Hepatic stellate cell (primary cell): ENCODE data around the gene AKAIN1.

Experiments used
- DNase-seq: peaks from one replicate; pipeline ENCODE4 v3.0.0; 2011; ENCODE audit warnings: low spot score

Gene AKAIN1, protein sequence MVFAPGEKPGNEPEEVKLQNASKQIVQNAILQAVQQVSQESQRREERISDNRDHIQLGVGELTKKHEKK

DNA sequence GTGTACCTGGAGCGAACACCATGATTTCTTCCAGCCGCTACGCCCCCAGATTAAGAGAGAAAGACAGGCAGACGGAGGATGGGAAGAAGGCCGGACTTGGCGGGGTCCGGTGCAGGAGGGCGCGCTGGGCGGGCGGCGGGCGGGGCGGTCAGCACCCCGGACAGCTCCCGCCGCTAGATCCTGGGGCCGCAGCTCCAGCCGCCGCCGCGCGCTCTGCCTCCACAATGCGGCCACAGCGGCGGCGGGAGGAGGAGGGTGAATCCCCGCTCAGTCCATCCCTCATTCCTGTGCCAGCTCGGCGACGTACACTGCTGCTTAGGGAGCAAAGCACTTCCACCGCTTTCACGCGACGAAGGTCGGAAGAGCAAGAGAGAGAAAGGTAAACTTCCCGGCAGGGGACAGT, at the start of gene AKAIN1:
AKAIN1 (minus strand) TSS at position 226 of the 403 bp plus-strand sequence; CDS start at position 22, 204 bp downstream.
- DNase-seq, result peak; percentile 8

DNA sequence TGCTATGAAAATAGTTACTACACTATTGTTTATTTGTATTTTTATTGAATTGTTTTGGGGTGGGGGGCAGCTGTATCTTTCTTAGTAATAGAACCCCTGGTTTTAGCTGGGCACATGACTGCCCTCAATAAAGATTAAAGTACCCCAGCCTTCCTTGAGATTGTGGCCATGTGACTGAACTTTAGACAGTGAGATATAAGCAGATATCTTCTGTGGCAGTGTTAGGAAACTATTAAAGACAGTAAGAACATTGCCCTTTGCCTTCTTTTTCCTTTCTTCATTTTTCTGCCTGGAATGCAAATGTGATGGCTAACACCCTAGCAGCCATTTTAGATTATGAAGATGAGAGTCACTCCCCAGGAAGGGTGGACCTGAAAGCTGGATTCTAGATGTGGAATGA, 47.9 kb upstream of the AKAIN1 start:
- DNase-seq, result no peak

DNA sequence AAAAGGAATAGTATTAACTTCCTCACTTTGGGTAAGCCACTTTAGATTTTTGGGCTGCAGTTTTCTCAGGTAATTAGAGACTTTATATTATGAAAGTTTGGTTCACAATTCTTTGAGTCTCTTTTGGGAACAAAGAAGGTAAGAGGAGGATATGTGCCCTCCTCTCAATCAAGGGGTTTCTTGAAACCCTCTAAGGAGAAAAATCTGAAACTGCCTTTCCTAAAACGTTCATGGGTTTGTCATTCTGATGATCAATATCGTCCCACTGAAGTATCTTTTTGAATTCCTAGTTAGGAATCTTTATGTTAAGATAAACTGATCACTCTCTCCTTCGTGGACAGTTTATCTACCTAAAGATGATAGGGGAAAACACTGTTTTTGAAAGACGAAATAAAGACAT, 42.4 kb upstream of the AKAIN1 start:
- DNase-seq, result no peak

DNA sequence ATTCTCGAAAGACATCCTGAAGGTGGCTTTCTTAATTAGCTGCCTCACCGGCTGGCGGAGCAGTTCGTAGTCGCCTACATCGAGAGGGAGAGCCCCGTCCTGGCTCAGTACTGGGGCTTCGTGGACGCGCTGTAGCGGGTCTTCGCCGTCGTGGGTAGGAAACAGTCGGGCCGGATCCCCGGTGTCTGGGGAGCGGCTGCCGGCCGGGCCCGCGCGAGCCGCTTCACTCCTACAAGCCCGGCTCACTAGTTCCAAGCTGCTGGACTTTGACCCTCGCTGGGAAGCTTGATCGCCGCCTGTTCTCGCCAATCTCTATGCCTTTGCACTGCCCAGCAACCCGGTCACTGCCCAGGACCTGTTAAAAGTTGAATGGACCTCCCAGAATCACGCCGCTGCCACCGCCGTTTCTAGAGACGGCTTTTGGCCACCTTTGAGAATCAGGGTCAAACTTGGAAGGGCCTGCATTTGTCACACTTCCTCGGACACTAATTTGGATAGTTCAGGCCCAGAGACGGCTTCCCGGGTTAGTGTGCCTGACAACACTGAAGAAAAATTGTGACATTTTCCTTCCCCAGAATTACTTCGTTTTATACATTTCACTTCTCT, 41.4 kb upstream of the AKAIN1 start:
- DNase-seq, result peak; percentile 27

DNA sequence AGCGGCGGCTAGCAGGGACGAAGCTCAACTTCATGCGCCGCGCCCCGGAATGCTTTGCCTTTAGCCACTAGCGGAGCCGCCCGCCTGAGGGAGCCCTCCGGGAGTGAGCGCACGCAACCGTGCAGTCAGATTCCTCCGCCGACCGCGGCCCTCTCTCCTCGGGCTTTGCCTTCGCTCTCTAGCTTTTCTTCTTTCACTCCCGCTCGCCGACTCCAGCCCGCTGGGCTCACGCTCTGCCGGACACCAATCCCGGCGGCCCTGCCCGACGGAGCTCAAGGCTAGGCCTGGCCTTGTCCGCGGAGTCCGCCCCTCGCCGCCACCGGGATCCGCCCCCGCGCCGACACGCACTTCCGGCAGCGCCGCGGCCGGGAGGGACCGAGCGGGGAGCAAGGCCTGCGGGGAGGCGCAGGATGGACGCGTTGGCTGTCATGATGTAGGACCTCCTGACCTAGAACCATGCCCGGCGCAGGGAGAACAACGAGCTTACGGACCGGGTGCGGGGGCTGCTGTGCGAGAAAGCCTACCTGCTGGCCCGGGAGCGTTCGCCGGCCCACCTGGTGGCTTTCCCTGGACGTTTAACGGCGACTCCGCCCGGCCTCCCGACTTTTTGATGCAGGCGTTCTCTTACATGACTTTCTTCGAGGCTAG, 40.8 kb upstream of the AKAIN1 start:
- DNase-seq, result peak; percentile 70

DNA sequence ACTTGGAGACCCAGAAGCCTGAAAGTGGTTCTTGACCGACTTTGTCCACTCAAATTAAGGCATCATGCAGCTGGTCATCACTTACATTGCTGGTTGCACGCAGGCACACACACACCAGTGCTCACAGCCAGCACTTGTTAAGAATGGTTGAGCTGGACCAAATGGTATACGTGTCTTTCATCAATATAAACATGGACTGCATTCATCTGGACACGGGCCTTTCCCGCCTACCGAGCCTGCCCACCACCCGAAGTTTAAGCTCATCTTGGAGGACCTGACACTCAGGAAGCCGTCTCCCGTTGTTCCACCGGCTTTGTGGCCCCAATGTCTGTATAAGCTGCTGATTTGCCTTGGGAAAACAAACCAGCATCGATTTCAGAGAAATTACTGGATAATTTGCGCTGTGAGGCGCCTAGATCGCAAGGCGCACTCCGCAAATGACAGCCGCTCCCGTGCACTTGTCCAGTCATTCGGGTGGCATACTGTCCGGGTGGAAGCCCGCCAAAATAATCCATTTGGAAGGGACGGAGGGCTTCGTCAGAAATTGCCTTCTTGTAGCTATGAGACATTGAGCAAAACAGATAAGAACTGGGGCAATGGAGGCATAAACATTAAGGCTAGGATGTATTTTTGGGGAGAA, 40.1 kb upstream of the AKAIN1 start:
- peak; percentile 30 for DNase-seq

DNA sequence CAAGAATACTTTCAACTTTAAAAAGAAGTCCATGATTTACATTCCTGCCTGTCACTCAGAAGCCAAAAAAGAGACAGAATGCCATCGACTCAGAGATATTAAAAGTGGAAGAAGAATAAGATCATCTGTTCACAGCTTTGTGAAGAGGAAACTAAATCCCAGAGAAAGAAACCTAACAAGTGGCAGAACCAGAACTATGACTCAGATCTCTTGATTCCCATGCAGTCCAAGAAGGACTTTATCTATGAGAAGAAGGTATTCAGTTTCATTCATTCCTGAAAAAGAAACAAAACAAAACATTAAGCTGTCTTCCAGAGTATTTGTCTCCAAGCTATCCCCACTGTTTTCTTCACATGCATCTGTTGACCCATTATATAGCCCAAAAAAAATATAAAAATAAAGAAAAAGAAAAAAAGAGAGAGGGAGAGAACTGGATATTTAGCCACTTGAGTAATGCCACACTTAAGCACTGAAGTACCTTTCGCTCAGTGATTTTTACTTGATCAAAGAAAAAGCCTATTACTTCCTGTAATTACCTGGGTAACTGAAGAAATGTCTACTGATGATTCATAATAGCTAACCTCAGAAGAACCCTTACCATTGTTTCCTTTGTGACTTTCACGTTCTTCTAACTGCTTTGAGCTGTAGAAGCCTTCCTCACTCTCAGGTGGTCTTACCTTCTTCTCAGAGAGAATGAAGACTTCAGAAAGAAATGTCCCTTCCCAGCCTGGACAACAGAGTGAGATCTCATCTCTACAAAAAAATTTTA, 17.7 kb upstream of the AKAIN1 start:
- DNase-seq, result no peak

DNA sequence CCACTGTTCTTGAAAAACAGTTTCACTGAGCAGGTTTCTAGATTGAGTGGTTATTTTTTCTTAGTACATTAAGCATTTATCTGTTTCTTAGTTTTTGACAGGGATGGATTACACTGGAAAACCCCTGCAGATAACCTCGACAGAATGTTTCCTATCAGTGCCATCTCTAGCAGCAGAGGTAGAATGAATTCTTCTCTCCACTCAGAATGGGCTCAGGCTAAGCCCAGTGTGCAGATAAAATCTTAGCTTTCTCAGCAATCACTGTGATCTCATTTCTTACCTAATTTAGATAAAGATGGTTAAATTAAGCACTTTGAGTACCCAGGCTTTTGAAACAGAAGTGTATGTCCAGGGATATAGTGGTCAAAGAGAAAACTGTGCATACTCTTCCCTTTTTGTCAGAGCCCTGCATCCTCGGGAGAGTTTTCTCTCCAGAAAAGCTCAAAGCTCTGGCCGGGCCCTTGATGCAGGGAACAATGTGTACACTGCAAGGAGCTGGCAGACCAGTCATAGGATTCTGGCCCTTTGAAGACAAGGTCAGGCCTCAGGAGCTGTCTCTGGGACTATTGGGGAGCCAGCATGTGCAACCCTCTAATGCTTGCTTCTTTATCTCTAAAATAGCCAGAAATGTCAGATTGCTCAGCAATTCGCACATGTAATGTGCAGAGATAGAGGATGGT, 10.6 kb upstream of the AKAIN1 start:
- no peak for DNase-seq

DNA sequence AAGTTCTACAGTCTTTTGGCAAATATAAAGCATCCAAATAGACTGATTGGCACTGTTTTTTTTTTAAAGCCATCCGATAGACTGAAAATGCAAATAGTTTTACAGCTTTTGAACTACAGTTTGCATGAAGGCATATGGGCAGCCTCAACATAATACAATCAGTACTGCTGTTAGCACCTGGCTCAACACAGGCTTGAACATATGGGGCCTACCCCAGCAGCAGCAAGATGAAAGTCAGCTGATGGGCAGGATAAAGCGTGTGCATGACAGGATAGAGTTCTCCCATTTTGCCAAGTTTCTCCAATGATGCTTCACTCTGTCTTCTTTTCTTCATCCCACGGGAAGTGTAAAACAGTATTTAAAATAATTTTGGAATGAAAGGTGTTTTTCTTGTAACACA, 1.3 kb upstream of the AKAIN1 start:
- DNase-seq, result no peak

DNA sequence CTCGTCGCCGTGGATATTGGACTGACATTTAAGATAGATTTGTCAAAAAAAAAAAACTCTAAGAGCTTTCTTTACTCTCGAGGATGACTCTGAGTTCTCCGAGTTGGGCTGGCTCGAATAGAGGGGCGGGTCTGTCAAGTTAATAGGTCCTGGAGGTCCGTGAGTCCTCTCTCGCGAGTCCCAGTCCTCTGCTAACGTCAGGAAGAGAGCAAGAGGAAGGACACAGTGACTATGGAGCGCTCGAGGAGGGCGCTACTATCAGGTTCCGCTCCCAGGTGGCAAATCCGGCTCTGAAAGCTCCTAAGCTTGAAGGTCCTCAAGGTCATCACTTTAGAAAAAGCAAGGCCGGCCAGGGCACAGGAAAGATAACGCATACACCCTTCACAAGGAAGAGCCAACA, 404 bp upstream of the AKAIN1 start:
- no peak for DNase-seq

DNA sequence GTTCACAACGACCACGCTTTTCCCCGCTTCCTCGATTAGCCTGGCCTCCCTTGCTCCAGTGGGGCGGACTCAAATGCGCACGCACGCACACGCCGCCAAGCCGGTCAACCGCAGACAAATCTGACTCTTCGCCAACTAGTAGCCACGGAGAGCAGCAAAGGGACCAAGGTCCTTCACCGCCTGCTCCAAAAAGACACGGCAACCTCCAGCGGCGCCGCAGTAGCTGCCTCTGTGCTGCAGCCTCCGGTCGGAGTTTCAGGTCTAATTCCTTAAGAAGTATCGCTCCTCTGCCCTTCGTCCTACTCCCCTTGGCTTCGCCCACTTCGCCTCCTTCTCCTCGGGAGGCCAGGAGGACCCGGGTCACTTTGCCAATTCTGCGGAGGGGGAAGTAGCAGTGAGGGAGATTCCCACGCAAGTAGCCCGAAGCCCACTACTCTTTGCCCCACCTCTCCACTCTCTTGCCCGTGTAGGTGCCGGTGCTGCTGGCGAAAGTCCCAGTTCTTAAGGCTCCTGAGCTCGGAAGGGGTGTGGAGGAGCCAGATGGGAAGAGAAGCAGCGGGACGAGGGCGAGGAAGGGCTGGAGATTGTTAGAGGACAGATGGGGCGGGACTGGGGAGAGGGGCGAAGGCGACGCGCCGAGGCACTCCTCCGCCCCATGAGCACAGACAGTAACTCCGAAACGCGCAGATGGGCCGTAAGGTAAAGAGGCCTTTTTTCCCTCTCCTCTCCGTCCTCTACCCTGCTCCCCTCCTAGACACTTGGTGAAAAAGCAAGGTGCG, 615 bp downstream of the AKAIN1 start:
- DNase-seq, result no peak

DNA sequence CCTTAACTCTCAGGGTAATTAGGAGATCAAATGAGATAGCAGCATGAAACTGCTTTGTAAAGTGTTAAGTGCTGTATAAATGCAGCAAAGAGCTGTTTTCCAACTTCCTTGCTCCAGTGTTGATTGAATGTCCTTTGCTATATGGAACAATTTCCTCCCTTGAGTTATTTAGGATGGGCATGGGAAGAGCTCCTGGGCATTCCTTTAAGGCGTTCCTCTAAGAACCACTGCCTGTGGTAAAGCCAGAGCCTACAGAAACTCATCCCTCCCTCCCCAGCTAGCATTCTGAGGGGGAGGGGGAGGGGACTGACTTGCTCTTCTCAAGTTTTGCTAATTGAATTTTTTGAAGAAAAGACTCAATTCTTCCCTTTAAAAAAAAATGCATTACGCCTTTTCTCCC, 1.4 kb downstream of the AKAIN1 start:
- DNase-seq, result no peak

DNA sequence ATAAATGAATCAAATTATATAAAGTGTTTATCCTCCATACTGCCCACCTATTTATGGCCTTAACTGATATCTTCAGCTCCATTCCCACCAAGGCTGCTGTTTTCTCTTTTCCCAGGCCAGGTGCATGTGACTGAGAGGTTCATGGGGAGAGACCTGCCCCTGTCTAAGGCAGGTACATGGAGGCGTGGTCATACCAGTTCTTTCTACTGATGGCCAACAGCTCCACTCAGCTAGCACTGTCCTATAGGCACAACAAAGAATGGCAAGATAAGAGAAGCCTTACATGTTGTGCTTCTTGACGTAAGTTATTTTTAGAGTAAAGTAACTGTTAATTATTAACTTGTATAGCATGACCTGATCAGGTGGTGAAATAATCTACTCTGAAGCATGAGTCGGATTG, 16.8 kb downstream of the AKAIN1 start:
- DNase-seq, result no peak

DNA sequence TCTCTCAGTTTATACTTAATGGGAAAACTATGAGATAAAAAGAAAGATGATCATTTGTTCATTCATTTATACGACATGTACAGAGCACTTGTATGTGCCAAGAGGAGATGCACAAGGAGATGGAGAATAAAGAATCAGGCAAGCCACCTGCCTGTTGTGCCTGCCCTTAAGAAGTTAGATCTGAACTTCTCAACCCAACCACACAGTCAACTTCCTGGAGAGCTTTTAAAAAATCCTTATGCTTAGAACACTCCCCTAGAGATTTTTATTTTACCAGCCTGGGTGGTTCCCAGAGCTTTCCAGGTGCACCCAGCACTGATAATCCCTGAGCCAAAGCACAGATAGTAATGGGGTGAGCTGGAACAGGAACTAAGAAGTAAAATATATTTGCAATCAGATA, 18.5 kb downstream of the AKAIN1 start:
- no peak for DNase-seq

DNA sequence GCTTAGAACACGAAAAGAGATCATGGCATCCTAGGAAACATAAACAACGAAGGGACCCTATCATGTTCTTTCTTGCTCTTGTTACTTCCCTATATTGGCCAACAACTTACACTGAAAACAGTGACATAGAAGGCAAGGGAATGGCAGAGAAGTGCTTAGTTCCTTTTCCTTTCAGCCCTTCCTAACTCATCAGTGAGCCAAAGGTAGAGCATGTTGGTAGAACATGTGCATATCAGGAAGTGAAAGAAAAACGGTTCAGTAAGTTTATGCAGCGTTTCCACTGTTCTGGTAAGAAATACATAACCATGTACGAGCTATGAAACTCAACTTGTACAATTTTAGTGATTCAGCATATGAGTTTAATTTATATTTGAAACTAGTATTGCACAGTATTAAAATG, 21.7 kb downstream of the AKAIN1 start:
- no peak for DNase-seq

DNA sequence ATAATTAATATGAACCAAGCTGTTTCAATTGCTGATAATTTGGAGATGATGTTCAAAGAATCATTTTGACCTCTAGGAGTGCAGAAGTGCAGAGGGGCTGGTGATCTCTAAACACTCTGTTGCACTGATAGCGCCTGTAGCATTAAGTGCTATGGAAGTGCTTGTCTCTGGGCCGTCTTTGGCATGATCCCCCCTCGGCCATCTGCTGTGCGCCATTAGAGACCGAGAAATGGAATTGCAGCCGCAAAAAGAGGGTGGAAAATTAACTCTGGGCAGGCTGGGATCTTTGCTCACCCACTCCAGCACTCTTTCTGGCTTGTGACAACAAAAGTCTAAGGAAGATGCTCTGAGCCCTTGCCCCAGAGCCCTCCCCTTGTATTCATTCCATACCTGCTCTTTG, 23.4 kb downstream of the AKAIN1 start:
- no peak for DNase-seq

DNA sequence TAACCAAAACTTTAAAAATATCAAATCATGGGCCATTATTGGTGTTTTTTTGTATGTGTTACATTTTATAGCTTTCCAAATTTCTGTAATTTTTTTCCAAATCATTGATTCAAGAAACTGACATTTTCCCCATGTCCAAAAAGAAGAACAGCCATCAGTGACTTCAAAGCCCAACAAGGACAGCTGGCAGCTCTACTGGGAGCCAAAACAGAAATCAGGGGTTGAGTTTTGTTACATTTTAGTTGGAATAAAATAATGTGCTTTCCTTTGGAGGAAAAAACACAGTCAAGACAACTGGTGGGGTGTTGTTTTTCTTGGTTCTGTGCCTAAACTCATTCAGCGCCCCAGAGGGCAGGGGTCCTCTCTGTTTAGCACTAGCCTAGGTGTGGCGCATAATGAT, 23.8 kb downstream of the AKAIN1 start:
- DNase-seq, result no peak

DNA sequence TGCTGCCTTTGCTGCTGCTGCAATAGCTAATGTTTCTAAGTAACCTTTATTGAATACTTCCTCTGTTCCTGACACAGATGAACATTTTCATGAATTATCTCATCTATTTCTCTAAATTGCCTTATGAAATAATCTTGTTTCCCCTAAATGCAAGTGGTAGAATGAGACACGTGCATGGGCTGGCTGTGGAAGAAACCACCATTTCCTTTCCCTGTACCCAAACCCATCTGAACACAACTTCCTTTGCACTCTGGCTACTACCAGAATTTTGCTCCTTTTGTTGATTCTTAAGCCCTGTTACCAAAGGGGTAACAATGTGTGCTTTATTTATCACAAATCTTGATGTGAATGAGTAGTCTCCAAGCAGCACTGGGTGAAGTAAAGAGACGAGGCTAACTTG, 29.2 kb downstream of the AKAIN1 start:
- DNase-seq, result no peak

DNA sequence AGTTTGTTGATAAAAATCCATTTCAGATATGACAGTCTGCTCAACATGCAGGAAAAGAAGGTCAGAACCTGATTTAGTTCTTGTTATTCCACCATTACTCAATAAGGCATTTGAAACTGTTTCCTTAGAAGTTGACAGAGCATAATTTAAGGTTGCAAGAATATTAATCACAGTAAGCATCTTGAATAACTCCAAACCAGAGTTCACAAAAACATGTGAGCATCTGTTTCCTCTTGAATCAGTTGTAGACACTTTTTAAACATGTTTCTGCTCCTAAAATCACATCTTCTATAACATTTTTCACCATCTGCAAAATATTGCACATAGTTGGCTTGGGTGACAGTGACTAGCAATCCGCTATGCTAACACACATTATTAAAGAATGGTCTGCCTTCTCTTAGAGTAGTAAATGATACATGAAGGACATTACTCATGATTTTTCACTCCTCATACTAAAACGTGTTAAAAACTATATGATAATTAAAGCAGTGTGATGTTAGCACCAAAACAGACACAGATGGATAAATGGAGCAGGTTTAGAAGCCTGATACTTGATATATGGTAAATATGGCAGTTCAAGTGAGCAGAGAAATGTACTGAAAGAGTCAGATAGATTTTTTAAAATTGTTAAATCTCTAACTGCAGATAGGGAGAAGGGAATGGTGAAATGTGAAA, 30.3 kb downstream of the AKAIN1 start:
- no peak for DNase-seq

DNA sequence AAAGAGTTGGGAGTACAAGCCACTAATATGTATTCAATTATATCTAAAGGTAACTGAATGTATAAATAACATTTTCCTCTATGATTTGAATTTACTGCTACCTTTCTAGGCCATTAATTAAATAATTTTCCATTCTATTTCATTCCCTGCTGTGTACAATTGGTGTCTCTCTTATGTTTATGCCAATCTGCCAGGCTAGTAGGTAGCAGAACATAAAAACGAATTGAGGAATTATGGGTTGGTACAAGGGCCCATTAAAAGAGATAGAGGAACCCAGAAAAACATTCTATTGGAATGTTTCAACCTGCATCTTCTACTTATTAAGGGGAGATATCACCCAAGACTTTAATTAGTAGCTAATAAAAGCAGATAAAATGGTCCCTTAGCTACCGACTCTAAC, 32.2 kb downstream of the AKAIN1 start:
- no peak for DNase-seq

DNA sequence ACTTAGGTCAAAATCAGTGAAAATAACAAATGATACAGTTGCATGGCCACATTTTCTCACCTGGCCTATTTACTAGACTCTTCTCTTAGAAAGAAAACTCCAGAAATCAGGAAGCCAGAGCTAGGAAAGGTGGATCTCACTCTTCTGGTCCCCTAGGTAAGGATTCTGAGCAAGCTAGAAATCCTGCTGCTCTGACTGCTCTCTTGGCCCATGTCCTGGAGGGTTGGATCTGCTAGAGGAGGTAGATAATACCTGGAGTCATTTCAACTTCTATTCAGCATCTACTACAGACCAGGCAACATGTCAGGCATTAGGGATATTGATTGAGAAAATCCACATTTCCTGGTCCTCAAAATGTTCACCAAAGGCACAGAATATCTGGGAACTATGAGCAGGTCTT, 34.9 kb downstream of the AKAIN1 start:
- DNase-seq, result no peak
